ENCODE data around the gene EPB41L4A.
"Not testable (repeated sequence)": the region's sequence is repeated elsewhere in the genome, so short reads cannot be mapped to it uniquely, and the experiment has no call there.

EPB41L4A gene

DNA sequence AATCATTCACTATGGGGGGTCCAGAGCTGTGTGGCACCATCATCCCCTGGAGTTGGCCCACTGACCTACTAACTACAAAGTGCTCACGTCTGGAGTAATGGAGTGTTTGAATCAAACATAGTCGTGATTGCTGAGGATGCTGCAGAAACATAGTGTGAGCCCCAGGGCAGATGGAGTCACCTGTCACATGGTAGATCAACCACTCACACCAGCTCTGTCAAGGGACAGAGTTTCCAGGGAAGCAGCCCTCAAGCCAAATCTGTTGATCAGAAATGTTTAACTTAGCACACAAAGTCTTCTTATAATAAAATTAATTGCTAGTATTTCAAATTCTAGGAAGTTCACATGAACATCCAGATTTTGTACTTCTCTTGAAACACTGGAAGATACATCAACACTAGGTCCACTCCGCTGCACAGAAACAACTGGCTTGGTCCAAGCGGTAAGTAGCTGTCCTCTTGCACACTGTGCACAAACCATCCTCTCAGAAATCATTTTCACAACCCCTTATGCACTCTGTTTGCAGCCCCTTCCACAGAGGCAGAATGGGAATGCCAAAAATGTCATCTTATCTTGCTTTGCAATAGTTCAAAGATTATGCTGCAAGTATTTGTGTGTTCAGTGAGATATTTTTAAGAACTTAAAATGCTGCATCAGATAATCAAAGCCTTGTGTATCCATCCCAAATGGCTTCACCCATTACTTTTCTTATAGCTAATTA is 191.0 kb downstream of the EPB41L4A start:
- Histone ChIP-seq H3K9ac (ENCODE audit: low read length) (no peak overlapping the region), H3K27me3 (replicated peaks; ENCODE audit: control insufficient read depth, insufficient read depth, low read length) (no peaks in the 10 kb centered on the region), H3K36me3 (ENCODE audit: control insufficient read depth, insufficient read depth, low read length, severe bottlenecking) (no peaks in the 10 kb centered on the region), H3K4me3 (ENCODE audit: low read length) (no peak overlapping the region), H3K4me1 (ENCODE audit: control insufficient read depth, insufficient read depth, low read length) (peaks cover 12% of the 10 kb centered on the region), H3K9me3 (ENCODE audit: control insufficient read depth, low read length) (no peaks in the 10 kb centered on the region)
- DNase-seq (ENCODE audit: low read depth), result peak; percentile 11

DNA sequence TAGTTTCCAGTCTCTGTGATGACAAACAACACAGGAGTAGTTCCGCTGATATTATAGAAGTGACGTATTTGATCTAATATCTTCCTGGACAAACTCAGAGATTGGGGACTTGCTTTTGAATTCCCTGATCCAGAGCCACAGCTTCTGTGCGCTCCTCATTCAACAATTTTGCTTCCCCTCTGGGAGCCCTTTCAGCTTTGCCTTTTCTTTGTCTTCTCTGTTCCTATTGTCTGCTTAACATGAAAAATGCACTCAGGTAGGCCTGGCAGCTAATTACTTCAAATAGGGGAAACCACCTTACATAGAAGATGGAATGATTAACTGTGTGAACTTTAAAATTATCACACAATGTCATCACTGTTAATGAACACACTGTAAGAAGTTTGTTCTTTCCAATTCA is 192.9 kb downstream of the EPB41L4A start:
- Histone ChIP-seq H3K36me3 (ENCODE audit: control insufficient read depth, insufficient read depth, low read length, severe bottlenecking) (no peaks in the 10 kb centered on the region), H3K9me3 (ENCODE audit: control insufficient read depth, low read length) (no peaks in the 10 kb centered on the region), H3K27me3 (replicated peaks; ENCODE audit: control insufficient read depth, insufficient read depth, low read length) (no peaks in the 10 kb centered on the region), H3K9ac (ENCODE audit: low read length) (no peak overlapping the region), H3K4me3 (ENCODE audit: low read length) (no peak overlapping the region), H3K4me1 (ENCODE audit: control insufficient read depth, insufficient read depth, low read length) (peaks cover 12% of the 10 kb centered on the region)
- no peak for DNase-seq (ENCODE audit: low read depth)

DNA sequence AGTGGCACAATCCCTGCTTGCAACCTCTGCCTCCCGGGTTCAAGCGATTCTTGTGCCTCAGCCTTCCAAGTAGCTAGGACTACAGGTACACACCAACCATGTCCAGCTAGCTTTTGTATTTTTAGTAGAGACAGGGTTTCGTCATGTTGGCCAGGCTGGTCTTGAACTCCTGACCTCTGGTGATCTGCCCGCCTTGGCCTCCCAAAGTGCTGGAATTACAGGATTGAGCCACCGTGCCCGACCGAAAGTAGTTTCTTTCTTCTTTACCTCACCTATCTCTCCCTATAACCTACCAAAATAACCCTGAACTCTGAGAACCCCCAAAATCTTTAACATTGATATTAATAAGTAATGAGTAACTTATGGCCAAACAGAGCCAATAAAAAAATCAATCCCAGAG is 196.1 kb downstream of the EPB41L4A start:
- H3K36me3 ChIP-seq (ENCODE audit: control insufficient read depth, insufficient read depth, low read length, severe bottlenecking); H3K9me3 ChIP-seq (ENCODE audit: control insufficient read depth, low read length); H3K27me3 ChIP-seq (replicated peaks; ENCODE audit: control insufficient read depth, insufficient read depth, low read length); H3K9ac ChIP-seq (ENCODE audit: low read length); H3K4me1 ChIP-seq (ENCODE audit: control insufficient read depth, insufficient read depth, low read length); H3K4me3 ChIP-seq (ENCODE audit: low read length); DNase-seq (ENCODE audit: low read depth): not testable (repeated sequence)

DNA sequence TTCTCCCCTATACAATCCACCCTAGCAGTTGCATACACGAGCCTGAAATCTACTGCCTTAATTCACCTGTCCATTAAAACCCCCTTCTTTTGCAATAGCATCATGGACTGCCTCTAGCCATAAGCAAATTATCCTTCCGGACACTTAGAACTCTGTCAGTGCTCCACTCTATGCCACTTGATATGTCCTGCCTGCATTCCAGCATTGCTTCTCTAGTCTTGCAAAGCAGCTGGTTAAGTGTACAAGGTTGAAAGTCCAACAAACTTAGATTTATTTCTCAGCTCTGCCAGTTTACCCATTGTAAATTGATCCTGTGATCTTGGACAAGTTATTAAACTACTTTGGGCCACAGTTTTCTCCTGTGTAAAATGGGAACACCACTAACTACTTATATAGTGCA is 197.9 kb downstream of the EPB41L4A start:
- H3K4me1 ChIP-seq (ENCODE audit: control insufficient read depth, insufficient read depth, low read length), result no peaks in the 10 kb centered on the region
- H3K27me3 ChIP-seq (replicated peaks; ENCODE audit: control insufficient read depth, insufficient read depth, low read length), result no peaks in the 10 kb centered on the region
- no peaks in the 10 kb centered on the region for H3K36me3 ChIP-seq (ENCODE audit: control insufficient read depth, insufficient read depth, low read length, severe bottlenecking)
- H3K9me3 ChIP-seq (ENCODE audit: control insufficient read depth, low read length), result no peaks in the 10 kb centered on the region
- no peak overlapping the region for H3K9ac ChIP-seq (ENCODE audit: low read length)
- DNase-seq (ENCODE audit: low read depth), result no peak
- H3K4me3 ChIP-seq (ENCODE audit: low read length), result no peak overlapping the region

DNA sequence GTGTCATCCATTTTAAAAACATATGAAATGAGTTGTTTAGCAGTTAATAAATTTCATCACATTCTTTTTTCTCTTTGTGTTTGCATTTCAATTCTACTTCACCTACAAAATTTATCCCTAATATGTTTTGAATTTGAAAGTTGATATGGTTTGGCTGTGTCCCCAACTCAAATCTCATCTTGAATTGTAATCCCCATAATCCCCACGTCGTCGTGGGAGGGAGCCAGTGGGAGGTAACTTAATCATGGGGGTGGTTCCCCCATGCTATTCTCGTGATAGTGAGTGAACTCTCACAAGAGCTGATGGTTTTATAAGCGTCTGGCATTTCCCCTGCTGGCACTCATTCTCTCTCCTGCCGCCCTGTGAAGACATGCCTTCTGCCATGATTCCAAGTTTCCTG is 200.1 kb downstream of the EPB41L4A start:
- Histone ChIP-seq H3K36me3 (ENCODE audit: control insufficient read depth, insufficient read depth, low read length, severe bottlenecking) (no peaks in the 10 kb centered on the region), H3K4me3 (ENCODE audit: low read length) (no peak overlapping the region), H3K9me3 (ENCODE audit: control insufficient read depth, low read length) (no peaks in the 10 kb centered on the region), H3K9ac (ENCODE audit: low read length) (no peak overlapping the region), H3K4me1 (ENCODE audit: control insufficient read depth, insufficient read depth, low read length) (no peaks in the 10 kb centered on the region), H3K27me3 (replicated peaks; ENCODE audit: control insufficient read depth, insufficient read depth, low read length) (no peaks in the 10 kb centered on the region)
- no peak for DNase-seq (ENCODE audit: low read depth)

DNA sequence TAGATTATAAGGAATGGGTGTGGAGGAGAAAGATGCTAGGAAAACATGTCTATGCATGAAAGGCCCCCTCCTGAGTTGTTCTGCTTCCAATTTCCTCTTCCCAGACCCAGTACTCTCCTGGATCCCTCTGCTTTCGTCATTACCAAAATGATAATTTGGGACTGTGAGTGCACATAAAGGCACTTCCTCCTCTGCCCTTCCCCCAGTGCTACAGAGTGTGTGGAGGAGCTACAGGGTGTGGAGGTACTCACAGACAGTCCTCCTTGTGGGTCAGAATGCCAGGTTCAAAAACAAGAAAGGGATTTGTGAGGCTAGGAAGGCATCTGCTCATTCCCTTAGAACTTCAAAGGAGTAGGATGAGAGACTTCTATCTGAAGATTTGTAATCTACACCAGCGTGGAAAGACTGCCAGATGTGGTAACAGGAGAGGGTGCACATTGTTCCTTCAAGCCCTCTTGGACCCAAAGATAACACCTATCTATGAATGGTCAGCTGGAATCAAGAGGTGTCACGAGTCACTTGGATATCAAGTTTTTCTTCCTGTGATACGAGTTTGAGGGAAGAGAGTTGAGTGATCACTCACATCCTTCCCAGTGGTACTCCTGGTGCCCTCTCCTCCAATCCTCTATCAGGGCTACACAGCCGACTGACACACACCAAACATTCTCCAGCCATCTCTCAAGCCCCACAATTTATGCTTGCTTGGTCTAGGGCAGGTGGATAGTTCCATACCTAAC is 201.1 kb downstream of the EPB41L4A start:
- DNase-seq (ENCODE audit: low read depth), result no peak
- Histone ChIP-seq H3K36me3 (ENCODE audit: control insufficient read depth, insufficient read depth, low read length, severe bottlenecking) (no peaks in the 10 kb centered on the region), H3K9me3 (ENCODE audit: control insufficient read depth, low read length) (no peaks in the 10 kb centered on the region), H3K4me3 (ENCODE audit: low read length) (no peak overlapping the region), H3K27me3 (replicated peaks; ENCODE audit: control insufficient read depth, insufficient read depth, low read length) (no peaks in the 10 kb centered on the region), H3K4me1 (ENCODE audit: control insufficient read depth, insufficient read depth, low read length) (no peaks in the 10 kb centered on the region), H3K9ac (ENCODE audit: low read length) (no peak overlapping the region)

DNA sequence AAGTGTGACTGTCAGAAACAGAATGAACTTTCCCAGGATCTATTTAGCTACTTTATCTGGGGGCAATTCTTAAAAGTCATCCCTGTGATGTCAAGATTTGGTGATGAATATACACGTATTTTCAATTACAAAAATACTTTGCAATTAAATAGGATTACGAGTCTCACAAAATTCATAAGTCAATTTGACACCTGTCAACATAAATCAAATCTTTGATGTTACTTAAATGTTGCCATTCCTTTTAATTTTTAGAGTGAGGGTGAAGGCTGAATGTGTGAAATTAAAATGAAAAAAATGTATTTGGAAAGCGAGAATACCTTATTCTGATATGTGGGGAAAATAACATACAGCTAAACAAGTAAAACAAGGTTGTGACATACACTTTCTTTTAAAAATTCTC is 202.9 kb downstream of the EPB41L4A start:
- no peaks in the 10 kb centered on the region for H3K27me3 ChIP-seq (replicated peaks; ENCODE audit: control insufficient read depth, insufficient read depth, low read length)
- H3K9ac ChIP-seq (ENCODE audit: low read length), result no peak overlapping the region
- DNase-seq (ENCODE audit: low read depth), result no peak
- no peaks in the 10 kb centered on the region for H3K4me1 ChIP-seq (ENCODE audit: control insufficient read depth, insufficient read depth, low read length)
- H3K36me3 ChIP-seq (ENCODE audit: control insufficient read depth, insufficient read depth, low read length, severe bottlenecking), result no peaks in the 10 kb centered on the region
- H3K4me3 ChIP-seq (ENCODE audit: low read length), result no peak overlapping the region
- no peaks in the 10 kb centered on the region for H3K9me3 ChIP-seq (ENCODE audit: control insufficient read depth, low read length)

DNA sequence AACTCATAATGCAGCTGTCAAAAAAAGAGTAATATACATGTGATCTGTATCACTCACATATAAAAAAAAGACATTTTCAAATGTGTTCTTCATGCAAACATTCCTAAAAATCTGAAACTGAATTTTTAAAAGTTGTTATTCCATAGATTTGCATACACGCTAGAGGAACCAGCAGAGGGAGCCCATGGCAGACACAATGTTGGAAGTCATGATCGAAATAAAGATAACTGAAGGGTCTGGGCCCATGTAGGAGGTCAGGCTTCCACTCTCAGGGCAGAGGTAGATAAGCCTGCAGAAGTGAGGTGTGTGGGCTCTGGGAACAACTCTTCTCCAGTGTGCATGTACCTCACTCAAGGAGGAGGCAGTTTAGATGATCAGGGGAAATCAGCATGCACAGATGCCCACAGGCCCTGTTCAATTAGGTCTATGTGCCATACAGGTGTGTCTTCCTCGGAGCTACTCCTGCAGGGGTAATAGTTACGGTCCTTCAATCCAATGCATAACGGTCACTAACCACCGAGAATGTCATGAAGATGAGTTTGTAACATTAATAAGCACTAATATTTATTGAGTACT is 208.6 kb downstream of the EPB41L4A start:
- no peaks in the 10 kb centered on the region for H3K27me3 ChIP-seq (replicated peaks; ENCODE audit: control insufficient read depth, insufficient read depth, low read length)
- H3K4me1 ChIP-seq (ENCODE audit: control insufficient read depth, insufficient read depth, low read length), result no peaks in the 10 kb centered on the region
- no peaks in the 10 kb centered on the region for H3K9me3 ChIP-seq (ENCODE audit: control insufficient read depth, low read length)
- H3K4me3 ChIP-seq (ENCODE audit: low read length), result no peak overlapping the region
- DNase-seq (ENCODE audit: low read depth), result peak; percentile 68
- no peak overlapping the region for H3K9ac ChIP-seq (ENCODE audit: low read length)
- no peaks in the 10 kb centered on the region for H3K36me3 ChIP-seq (ENCODE audit: control insufficient read depth, insufficient read depth, low read length, severe bottlenecking)

DNA sequence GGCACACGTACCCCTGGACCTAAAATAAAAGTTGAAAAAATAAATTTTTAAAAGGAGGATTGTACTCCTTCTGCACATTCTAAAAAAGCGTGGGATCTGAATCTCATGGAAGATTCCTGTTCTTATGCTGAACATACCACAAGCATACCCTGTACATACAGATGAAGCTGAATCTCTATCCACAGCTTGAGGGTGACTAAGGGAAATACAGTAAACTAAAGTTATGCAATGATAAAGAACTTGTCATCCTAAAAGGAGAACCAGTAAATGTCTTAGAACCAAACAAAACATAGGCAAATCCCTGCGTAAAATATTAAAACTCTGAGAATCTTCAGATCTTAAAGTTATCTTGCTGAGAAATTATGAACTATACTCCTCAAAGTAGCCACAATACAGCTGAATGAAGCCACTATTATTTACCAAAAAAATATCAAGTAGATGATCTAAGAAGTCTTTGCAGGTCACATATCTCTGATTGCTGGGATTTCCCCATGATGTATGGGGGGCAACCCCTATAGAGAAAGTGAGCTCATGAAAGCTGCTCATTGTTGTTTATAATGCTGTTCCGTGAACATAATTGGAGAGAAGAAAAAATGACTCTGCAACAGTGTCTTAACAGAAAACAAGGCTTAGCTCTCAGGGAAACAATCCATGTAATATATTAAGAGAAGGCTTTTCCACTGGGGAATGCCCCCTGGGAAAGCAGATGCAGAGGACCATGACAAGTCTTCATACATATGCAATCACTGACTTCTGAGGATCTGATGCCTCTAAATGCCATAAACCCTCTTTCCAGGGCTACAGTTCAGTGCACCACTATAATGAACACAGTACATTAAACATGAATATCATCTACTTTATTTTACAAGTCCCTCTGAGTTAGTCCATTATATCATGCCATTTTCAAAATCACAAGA is 210.1 kb downstream of the EPB41L4A start:
- no peak overlapping the region for H3K9ac ChIP-seq (ENCODE audit: low read length)

DNA sequence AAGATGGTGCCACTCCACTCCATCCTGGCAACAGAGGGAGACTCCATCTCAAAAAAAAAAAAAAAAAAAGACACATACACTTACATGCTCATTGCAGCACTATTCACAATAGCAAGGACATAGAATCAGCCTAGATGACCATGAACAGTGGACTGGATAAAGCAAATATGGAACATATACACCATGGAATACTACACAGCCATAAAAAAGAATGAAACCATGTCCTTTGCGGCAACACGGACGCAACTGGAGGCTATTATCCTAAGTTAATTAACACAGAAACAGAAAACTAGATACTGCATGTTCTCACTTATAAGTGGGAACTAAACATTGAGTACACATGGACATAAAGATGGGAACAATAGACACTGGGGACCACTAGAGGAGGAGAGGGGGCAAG is 210.9 kb downstream of the EPB41L4A start:
- not testable (repeated sequence) for H3K4me3 ChIP-seq (ENCODE audit: low read length); DNase-seq (ENCODE audit: low read depth); H3K9ac ChIP-seq (ENCODE audit: low read length); H3K27me3 ChIP-seq (replicated peaks; ENCODE audit: control insufficient read depth, insufficient read depth, low read length); H3K4me1 ChIP-seq (ENCODE audit: control insufficient read depth, insufficient read depth, low read length); H3K9me3 ChIP-seq (ENCODE audit: control insufficient read depth, low read length); H3K36me3 ChIP-seq (ENCODE audit: control insufficient read depth, insufficient read depth, low read length, severe bottlenecking)

More for the DNA sequence above, 210.1 kb downstream of the EPB41L4A start:
- Histone ChIP-seq H3K36me3 (ENCODE audit: control insufficient read depth, insufficient read depth, low read length, severe bottlenecking) (no peaks in the 10 kb centered on the region), H3K4me3 (ENCODE audit: low read length) (no peak overlapping the region), H3K9me3 (ENCODE audit: control insufficient read depth, low read length) (no peaks in the 10 kb centered on the region), H3K4me1 (ENCODE audit: control insufficient read depth, insufficient read depth, low read length) (no peaks in the 10 kb centered on the region), H3K27me3 (replicated peaks; ENCODE audit: control insufficient read depth, insufficient read depth, low read length) (no peaks in the 10 kb centered on the region)
- no peak for DNase-seq (ENCODE audit: low read depth)

DNA sequence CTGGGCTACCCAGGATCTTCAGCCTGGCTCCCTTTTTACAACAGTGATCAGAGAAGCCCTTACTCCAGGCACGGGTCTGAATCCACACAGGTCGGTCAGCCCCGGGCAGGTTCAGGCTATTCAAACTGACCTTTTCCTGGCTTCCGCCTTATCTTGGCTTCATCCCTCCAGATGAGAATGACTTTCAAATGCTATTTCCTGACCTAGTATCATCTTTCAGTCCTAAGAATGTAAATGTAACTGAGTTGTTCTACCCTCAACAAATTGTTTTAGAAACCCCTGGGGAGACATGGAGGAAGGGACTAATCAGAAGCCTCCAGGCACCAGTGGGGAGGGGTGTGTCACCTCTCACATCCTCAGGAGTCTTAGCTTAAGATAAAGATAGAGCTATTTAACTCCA is 213.2 kb downstream of the EPB41L4A start:
- Histone ChIP-seq H3K36me3 (ENCODE audit: control insufficient read depth, insufficient read depth, low read length, severe bottlenecking) (no peaks in the 10 kb centered on the region), H3K9ac (ENCODE audit: low read length) (no peak overlapping the region), H3K4me1 (ENCODE audit: control insufficient read depth, insufficient read depth, low read length) (peaks cover 3% of the 10 kb centered on the region), H3K4me3 (ENCODE audit: low read length) (no peak overlapping the region), H3K9me3 (ENCODE audit: control insufficient read depth, low read length) (no peaks in the 10 kb centered on the region), H3K27me3 (replicated peaks; ENCODE audit: control insufficient read depth, insufficient read depth, low read length) (no peaks in the 10 kb centered on the region)
- no peak for DNase-seq (ENCODE audit: low read depth)

All from adipocyte (in vitro differentiated cells).